DMS 273 (cell line): ENCODE measurements around the gene BTG3.
A peak's percentile ranks its signal among the peaks of the same experiment; 100 is the strongest.

Source experiments
- DNase-seq: peaks from one replicate; lab custom pipeline; 2025; ENCODE audit not compliant: unreplicated experiment; lab: John Stamatoyannopoulos, UW

BTG3 gene

DNA sequence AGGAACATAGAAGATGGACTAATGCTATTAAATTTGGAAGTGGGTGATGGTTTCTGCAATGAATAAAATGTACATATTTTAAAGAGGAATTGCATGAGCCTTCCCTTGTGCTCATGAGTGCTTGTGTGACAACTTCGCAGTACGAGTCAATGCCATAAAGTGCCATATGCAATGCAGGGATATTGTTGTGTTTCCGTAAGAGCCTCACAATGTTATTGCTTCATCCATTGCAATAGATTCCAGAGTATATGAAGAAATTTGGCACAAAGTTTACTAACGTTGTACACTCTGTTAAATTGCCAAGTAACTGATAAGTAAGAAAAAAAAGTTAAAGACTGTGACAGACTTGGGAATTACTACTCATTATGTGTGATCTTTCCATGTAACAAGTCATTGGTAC lies 22.3 kb downstream of the BTG3 start:
- DNase-seq, result no peak

DNA sequence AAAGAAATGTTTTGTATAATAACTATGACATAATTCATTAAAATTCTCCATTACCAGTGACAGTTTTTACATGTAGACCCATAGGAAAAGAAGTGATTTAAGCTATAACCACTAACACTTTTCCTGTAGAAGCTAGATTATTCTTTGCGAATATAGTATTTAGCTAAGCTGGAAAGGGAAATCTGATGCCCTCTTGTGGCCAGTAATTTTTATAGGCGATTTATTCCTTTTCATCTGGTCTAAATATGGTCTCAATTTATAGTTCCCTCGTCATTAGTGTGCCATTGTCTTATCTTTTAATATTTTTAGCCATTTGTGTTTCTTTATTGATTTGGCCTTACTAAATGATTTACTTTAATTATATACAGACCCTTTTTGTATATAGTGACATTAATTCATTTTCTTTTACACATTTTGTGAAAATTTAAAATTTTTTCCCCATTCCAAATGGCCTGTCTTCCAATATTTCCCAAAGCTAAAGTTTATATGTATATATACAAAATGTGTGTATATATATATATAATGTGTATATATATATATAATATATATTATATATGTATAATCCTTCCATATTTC lies 26.7 kb downstream of the BTG3 start:
- peak; percentile 77 for DNase-seq

- DNase-seq, result no peak
Measured at GRCh38 chr21:17583898-17584297, 28.8 kb downstream of the BTG3 start.

DNA sequence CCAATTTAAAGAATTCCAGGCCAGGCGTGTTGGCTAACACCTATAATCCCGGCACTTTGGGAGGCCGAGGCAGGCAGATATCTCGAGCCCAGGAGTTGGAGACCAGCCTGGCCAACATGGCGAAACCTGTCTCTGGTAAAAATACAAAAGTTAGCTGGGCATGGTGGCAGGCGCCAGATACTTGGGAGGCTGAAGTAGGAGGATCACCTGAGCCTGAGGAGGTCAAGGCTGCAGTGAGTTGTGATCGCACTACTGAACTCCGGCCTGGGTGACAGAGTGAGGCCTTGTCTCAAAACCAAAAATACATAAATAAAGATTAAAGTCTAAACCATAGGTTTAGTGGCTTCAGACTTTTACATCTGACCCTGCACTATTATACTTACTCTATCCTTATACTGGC lies 32.4 kb downstream of the BTG3 start:
- DNase-seq, result no peak

- DNase-seq, result no peak
Measured at GRCh38 chr21:17578876-17579275, 33.8 kb downstream of the BTG3 start.

- DNase-seq, result no peak
Measured at GRCh38 chr21:17578162-17578561, 34.5 kb downstream of the BTG3 start.

- DNase-seq, result no peak
Measured at GRCh38 chr21:17577701-17578100, 35.0 kb downstream of the BTG3 start.

- no peak for DNase-seq
Measured at GRCh38 chr21:17576080-17576835, 36.4 kb downstream of the BTG3 start.

DNA sequence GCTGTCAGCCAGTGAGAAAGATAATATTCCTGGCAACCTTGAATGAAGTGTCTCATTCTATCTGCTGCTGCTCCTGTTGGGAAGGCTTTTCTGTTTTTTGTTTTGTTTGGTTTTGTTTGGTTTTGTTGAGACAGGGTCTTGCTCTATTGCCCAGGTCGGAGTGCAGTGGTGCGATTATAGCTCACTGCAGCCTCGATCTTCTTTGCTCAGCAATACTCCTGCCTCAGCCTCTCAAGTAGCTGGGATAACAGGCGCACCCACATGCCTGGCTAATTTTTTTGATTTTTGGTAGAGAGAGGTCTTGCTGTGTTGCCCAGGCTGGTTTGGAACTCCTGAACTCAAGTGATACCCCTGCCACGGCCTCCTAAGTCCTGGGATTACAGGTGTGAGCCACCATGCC lies 37.6 kb downstream of the BTG3 start:
- no peak for DNase-seq

DNA sequence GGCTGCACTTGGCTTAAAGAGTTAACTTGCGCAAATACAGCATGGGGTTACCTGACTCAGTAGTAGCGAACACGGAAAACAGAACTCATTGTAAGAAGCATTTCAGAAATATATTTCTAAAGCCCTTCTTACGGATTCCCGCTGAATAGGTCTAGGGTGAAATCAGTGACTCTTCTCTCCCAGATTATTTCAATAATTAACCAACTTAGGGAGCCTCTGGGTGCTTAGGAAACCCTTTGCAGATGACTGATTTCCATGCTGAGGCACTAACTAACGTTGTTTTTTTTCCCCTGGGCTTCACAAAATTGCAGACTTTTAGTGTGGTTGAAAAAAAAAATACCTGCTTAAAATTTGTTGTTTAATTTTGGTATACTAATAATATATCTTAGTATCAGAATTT lies 40.3 kb downstream of the BTG3 start:
- no peak for DNase-seq

DNA sequence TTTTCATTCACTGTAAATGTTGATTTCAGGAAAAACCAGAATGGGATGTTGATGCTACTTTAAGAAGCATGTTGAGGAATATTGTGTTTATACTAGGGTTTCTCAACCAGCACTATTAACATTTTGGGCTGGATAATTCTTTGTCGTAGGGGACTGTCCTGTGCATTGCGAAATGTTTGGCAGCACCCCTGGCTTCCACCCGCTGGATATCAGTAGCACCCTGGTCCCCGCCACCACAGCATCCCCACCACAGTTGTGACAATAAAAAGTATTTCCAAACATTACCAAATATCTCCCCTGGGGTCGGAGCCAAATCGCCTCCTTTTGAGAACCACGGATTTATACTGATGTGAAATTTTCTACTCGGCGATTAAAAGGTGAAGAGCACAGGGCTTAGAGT lies 41.9 kb downstream of the BTG3 start:
- no peak for DNase-seq

GRCh38 chr21:17560377-17561025 lies 52.2 kb downstream of the BTG3 start:
- DNase-seq, result no peak

DNA sequence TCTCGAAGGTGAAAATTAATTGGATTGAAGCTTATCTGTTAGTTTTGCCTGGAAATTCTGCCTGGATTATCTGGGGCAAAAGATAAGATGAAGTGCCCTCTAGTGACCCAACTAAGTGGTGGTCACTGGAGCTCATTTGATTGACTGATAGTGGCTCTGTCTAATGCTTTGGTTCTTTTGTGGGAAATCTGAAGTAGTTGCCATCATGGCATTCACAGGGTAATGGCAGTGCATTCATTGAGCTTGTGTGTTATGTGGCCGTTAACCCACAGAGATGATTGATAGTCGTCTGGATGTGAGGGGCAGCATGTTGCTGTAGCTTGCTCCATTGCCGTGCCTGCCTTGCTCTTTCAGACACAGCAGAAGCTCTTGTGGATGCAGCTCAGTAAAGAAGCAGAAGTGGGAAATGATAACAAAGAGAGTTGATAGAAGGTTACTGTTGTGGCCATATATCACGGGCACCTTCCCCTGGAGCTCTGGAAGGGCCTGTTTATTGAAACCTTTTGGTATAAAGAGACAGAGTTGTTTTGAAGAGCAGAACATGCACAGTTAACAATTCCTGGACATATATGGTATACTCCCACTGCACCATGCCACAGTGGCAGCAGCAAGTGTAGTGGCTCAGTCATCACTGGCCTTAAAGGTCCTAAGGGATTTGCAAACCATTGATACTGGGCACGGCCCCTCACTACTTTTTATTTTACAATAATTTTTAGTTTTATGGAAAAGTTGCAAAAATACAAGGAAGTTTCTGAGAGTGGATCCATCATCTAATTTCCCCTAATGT lies 57.8 kb downstream of the BTG3 start:
- DNase-seq, result peak; percentile 9

GRCh38 chr21:17554120-17554519 lies 58.6 kb downstream of the BTG3 start:
- DNase-seq, result no peak

DNA sequence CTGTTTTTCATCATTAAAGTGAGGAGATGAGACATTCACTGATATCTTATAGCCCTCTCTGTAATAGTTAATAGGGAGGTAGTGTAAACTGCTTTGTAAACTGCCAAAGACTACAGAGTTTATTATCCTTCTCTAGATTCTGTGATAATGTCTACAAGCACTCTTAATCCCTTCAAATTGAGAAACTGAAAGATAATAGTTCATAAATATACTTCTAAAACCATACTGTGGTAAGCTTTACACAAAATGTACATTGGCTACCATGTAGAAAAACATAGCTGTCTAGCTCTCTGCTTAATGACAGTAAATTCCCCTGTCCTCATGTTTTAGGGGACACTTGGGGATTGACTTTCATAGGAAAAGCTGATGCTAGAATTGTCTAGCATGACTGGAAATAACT lies 60.3 kb downstream of the BTG3 start:
- DNase-seq, result no peak

DNA sequence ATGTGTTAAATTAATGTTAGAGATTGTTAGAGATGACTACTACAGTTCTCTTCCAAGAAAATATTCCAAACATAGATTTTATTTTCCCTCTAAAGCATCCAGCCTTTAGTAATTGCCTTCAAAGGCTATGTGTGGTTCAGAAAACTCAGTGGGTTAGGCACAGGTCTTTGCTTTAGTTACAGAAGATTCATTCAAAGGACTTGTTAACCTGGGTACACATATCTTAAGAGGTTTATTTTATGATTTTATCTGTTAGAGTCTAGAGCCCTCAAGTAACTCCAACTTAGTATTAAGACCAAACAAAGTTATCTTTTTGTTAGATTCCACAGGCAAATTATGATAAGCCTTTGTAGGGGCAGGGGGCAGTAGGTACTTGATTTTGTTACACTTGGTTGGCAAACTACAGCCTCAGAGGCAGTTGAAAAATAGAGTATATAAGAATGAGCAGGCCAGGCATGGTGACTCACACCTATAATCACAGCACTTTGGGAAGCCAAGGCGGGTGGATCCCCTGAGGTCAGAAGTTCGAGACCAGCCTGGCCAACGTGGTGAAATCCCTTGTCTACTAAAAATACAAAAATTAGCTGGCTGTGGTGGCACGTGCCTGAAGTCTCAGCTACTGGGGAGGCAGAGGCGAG lies 61.9 kb downstream of the BTG3 start:
- DNase-seq, result no peak

DNA sequence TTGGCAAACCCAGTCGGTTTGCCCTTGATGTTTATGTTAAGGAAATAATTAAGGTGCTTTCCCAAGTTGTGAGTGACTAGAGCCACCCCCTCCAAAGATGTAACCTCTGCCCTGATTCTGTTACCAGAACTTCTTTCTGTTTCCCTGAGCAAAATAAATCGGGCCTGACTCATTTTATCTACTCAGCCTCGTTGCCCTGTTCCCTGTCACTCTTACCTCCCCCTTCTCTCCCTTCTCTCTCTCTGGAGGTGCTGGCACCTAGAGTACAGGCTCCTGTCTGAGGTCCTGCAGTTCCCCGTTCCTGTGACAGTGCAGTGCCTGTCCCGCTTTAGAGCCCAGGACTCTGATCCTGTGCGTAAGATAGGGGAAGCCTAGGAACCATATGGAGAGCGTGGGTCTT lies 64.4 kb downstream of the BTG3 start:
- DNase-seq, result no peak

- no peak for DNase-seq
Measured at GRCh38 chr21:17545007-17545406, 67.7 kb downstream of the BTG3 start.
